BLaER1 treated with 17β-estradiol and CSF1 and Interleukin-3, amounts not matched to agents 10 nM and 100 nM (cell line): ENCODE data around the gene SLC39A1.

Experiments
- H3K27ac ChIP-seq, 11 experiments: shearing (Covaris generic); formaldehyde crosslinking; 2 replicates each; pipeline ENCODE4 v1.8.1; 2022
- H3K27me3 ChIP-seq, 11 experiments: shearing (Covaris generic); formaldehyde crosslinking; 2 replicates each; pipeline ENCODE4 v1.8.1; 2022
- H3K36me3 ChIP-seq, 11 experiments: shearing (Covaris generic); formaldehyde crosslinking; 2 replicates each; pipeline ENCODE4 v1.8.1; 2022
- H3K4me1 ChIP-seq, 10 experiments: shearing (Covaris generic); formaldehyde crosslinking; 2 replicates each; pipeline ENCODE4 v1.8.1; 2022
- H3K4me2 ChIP-seq, 11 experiments: shearing (Covaris generic); formaldehyde crosslinking; 2 replicates each; pipeline ENCODE4 v1.8.1; 2022
- H3K4me3 ChIP-seq, 10 experiments: shearing (Covaris generic); formaldehyde crosslinking; 2 replicates each; pipeline ENCODE4 v1.8.1; 2022
- H3K9ac ChIP-seq, 11 experiments: shearing (Covaris generic); formaldehyde crosslinking; 2 replicates each; pipeline ENCODE4 v1.8.1; 2022
- H3K9me3 ChIP-seq, 11 experiments: shearing (Covaris generic); formaldehyde crosslinking; replicated peaks in 1 of 11; 2 replicates each; pipeline ENCODE4 v1.8.1; 2022
- H4K20me1 ChIP-seq, 11 experiments: shearing (Covaris generic); formaldehyde crosslinking; 2 replicates each; pipeline ENCODE4 v1.8.1; 2022
- Cebpa-rat ChIP-seq, 11 experiments: shearing (Covaris generic); IDR thresholded peaks; 2 replicates each; pipeline ENCODE4 v1.8.1; 2022

The SLC39A1 gene

DNA sequence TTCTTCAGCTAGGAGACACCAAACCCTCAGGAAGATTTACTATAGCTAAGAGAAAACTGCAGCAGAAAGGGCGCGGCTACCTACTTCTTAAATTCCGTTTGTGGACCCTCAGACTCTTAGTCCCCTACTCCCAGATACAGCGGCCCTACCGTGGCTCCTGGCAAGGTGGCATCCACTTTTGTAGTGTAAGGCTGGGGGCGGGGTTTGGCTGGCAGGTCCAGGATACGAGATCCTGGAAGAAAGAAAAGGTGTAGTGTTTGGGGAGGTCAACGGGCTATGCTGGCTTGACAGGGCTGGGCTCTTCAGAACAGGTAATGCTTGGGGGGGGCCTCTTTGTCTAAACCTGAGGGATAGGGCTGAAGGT lies 4.6 kb upstream of the SLC39A1 start:
- Histone ChIP-seq H4K20me1 (no peaks in the 10 kb centered on the region), H3K9ac (peak overlapping the region; percentile 72 to 95 (median 88); a peak in 21 of 22 replicates), H3K36me3 (peaks cover 0 to 11% (median 6%) of the 10 kb centered on the region in 11 experiments; a peak in 16 of 22 replicates), H3K9me3 (no peaks in the 10 kb centered on the region), H3K4me1 (peaks cover 59 to 81% (median 74%) of the 10 kb centered on the region in 10 experiments), H3K27ac (peak overlapping the region; percentile 1 to 97 (median 92); a peak in 19 of 22 replicates), H3K4me2 (peak overlapping the region; percentile 94 to 100 (median 99)), H3K4me3 (peak overlapping the region; percentile 59 to 81 (median 72)), H3K27me3 (no peaks in the 10 kb centered on the region)
- TF ChIP-seq Cebpa-rat (IDR thresholded peaks at IDR 0.05): no peak

DNA sequence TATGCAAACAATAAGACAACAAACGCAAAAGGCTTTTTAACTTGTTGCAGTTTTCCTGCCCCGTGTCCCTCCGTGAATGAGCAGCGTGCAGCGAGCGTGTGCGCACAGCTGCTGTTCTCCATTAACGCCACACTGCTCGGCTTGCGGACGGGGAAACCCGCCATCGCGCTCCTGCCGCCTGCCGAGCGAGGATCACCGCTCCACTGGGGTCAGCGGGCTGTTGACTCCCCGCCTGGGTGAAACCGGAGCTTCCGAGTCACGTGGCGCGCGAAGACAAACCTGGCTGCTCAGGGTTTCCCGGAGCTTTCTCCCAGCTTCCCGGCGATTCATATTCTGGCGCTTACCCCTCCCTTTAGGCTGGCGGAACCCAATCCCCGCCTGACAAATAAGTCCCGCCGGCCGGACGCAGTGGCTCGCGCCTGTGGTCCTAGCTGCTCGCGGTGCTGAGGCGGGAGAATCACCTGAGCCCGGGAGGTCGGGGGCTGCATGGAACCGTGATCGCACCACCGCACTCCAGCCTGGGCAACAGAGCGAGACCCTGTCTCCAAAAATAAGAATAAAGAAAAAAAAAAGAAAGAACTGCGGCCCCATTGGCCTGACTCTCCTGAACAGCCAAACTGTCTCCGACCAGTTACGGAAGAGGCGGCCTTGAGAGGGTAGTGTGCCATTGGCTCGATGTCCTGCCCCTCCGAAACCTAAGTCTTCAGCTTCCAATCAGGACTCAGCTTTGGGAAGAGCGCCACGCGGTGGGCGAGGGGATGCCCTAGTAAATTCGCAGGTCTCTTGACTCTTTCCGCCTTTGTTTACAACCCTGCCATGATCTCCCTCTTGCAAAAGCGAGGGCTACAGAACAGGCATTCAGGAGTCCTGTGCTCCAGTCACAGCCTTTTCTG lies 4.0 kb upstream of the SLC39A1 start, which contains the start of gene CREB3L4:
Gene CREB3L4 (plus strand): TSS at position 796 of the 893 bp plus-strand sequence. CDS start 624 bp downstream, outside the sequence.
- Histone ChIP-seq H3K36me3 (peaks cover 0 to 4% (median 0%) of the 10 kb centered on the region in 11 experiments; a peak in 3 of 22 replicates), H3K9ac (peak within 1 kb of the TSS; percentile 76 to 95 (median 88)), H3K9me3 (no peaks in the 10 kb centered on the region), H3K27ac (peak within 1 kb of the TSS; percentile 44 to 97 (median 92); a peak in 21 of 22 replicates), H3K4me1 (peaks cover 54 to 81% (median 73%) of the 10 kb centered on the region in 10 experiments), H3K4me3 (peak within 1 kb of the TSS; percentile 59 to 81 (median 72)), H3K4me2 (peak within 1 kb of the TSS; percentile 94 to 100 (median 99)), H3K27me3 (no peaks in the 10 kb centered on the region), H4K20me1 (0 out of 22 replicates have a peak, but pooled peaks cover 0 to 1% (median 0%) of the 10 kb centered on the region in 11 experiments)
- no peak for TF ChIP-seq Cebpa-rat (IDR thresholded peaks at IDR 0.05)

DNA sequence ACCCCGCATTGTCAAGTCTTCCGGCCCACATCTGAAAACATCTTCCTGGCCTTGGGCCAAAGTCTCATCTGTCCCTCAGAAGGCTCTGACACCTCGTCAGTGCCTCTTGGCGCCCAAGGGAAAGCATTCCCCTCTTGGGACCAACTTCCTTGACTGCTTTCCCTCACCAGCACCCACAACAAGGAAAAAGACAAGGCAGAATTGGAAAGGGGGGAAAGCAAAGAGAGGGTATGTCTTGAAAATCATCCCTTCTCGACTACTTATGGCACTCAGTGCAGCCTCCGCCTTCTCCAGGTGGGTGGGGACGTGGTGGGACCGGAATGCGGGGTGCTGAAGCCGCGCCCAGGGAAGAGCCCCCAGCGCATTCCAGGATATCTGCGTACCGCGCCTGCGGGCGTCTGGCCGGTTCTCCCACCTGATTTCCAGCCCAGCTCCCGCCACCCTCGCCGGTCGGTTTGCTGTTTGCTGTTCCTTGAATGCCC lies 554 bp upstream of the SLC39A1 start:
- peak overlapping the region; percentile 72 to 93 (median 91) for H3K27ac ChIP-seq
- TF ChIP-seq Cebpa-rat (IDR thresholded peaks at IDR 0.05): no peak

DNA sequence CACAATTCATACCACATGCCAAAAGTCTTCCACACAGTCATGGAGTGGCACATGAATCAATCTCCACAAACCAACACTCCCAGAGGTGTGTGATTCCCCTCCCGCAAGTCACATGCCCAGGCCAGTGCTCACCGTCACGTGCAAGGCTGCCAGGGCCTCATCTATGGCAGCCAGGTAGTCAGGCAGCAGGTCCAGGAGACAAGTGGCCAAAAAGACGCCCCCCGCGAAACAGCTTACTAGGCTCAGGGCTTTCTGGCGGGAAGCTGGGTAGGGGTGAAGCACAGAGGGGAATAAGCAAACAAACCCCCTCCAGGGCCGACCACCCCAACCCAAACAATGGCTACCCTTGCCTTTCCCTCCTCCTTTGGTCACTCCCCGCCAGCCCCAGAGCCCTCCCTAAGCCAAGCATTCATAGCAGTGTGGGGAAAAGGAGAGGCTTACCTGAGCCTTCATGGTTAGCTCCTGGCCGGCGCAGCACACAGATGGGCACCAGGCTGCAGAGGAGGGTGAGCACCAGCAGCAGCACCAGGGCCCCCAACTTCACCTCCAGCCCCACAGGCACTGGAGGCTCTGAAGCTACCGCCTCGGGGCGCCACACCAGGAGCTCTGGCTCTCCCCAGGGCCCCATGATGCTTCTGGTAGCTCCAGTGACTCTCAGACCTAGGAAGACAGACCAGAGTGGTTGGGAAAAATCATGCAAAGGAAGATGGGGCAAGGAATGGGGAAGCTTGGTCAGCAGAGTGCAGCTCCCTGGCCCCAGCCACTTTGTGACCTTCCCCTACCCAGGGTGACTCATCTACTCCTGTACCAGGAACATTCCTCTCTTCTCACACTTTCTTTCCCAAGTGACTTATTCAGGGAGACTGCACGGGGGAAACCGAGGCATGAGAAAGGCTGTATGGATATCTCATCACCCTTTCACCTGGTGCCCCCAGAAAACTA lies 978 bp downstream of the SLC39A1 start:
- H3K4me3 ChIP-seq: peak overlapping the region; percentile 64 to 85 (median 71)
- H3K36me3 ChIP-seq: peaks cover 13 to 26% (median 17%) of the 10 kb centered on the region in 11 experiments; a peak in 21 of 22 replicates
- peak overlapping the region; percentile 90 to 100 (median 99) for H3K4me2 ChIP-seq
- no peaks in the 10 kb centered on the region for H3K9me3 ChIP-seq
- no peaks in the 10 kb centered on the region for H3K27me3 ChIP-seq
- H4K20me1 ChIP-seq: peaks cover 2 to 20% (median 5%) of the 10 kb centered on the region in 11 experiments; a peak in 14 of 22 replicates
- peaks cover 59 to 76% (median 72%) of the 10 kb centered on the region in 10 experiments for H3K4me1 ChIP-seq
- no peak for TF ChIP-seq Cebpa-rat (IDR thresholded peaks at IDR 0.05)
- H3K9ac ChIP-seq: peak overlapping the region; percentile 81 to 96 (median 87)
- H3K27ac ChIP-seq: peak overlapping the region; percentile 72 to 93 (median 91)

More for the DNA sequence above, 554 bp upstream of the SLC39A1 start:
- H3K9me3 ChIP-seq: no peaks in the 10 kb centered on the region
- peaks cover 13 to 26% (median 17%) of the 10 kb centered on the region in 11 experiments; a peak in 21 of 22 replicates for H3K36me3 ChIP-seq
- H3K4me3 ChIP-seq: peak overlapping the region; percentile 64 to 85 (median 71)
- peak overlapping the region; percentile 81 to 96 (median 87) for H3K9ac ChIP-seq
- peak overlapping the region; percentile 90 to 100 (median 99) for H3K4me2 ChIP-seq
- H3K4me1 ChIP-seq: peaks cover 68 to 84% (median 76%) of the 10 kb centered on the region in 10 experiments
- H3K27me3 ChIP-seq: no peaks in the 10 kb centered on the region
- peaks cover 0 to 17% (median 0%) of the 10 kb centered on the region in 11 experiments; a peak in 2 of 22 replicates for H4K20me1 ChIP-seq

DNA sequence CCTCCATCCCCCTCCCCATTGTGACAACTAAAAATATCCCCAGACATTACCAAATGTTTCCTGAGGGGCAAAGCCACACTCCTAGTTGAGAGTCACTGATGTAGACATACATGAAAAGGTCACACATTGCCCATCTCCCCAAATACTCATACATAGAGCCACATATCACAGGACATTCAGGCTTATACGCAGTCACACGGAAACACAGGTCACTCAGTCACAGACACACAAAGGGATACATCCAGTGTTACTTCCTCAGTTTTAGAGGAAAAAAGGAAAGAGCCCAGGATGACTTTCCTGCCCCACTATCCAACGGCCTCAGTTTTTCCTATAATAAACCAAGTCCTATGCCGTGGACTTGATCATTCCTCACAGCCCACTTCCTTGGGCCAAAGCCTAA lies 1.9 kb downstream of the SLC39A1 start:
- Histone ChIP-seq H3K9me3 (no peaks in the 10 kb centered on the region), H3K9ac (peak overlapping the region; percentile 81 to 96 (median 87)), H3K36me3 (peaks cover 13 to 26% (median 17%) of the 10 kb centered on the region in 11 experiments; a peak in 21 of 22 replicates), H4K20me1 (peaks cover 11 to 30% (median 14%) of the 10 kb centered on the region in 11 experiments; a peak in 21 of 22 replicates), H3K27ac (peak overlapping the region; percentile 20 to 93 (median 91); a peak in 20 of 22 replicates), H3K4me3 (peak overlapping the region; percentile 64 to 85 (median 71)), H3K4me1 (peaks cover 67 to 83% (median 81%) of the 10 kb centered on the region in 10 experiments), H3K27me3 (no peaks in the 10 kb centered on the region), H3K4me2 (peak overlapping the region; percentile 90 to 100 (median 99))
- TF ChIP-seq Cebpa-rat (IDR thresholded peaks at IDR 0.05): no peak

DNA sequence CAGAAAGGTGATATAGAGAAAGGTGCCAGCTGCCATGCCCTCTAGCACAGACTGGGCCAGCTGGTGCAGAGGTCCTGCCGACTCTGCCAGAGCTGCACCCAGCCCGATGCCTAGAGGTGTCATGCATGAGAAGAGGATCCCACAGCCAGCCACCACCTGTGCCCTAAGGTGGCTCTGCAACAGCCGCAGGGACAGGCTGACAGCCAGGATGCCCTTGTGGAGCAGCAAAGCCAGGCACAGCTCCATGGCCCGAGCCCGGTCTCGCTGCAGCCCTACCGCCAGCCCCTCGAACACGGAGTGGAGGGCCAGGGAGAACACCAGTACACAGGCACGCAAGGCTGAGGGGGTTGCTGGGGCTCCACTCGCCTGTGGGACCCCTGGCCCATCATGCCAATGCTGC lies 3.1 kb downstream of the SLC39A1 start:
- TF ChIP-seq Cebpa-rat (IDR thresholded peaks at IDR 0.05): no peak

DNA sequence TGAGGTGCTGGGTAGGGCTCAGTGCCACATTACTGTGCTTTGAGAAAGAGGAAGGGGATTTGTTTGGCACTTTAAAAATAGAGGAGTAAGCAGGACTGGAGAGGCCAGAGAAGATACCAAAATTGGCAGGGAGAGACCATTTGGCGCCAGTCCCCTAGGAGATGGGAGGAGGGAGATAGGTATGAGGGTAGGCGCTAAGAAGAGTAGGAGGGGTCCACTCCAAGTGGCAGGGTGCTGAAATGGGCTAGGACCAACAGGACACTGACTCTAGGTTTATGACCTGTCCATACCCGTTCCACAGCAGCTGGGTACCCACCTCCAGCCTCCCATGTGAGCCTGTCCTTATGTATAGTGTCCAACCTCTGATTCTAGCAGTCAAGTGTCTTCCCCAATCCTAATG lies 3.9 kb downstream of the SLC39A1 start:
- H3K4me2 ChIP-seq: peak overlapping the region; percentile 90 to 100 (median 99)
- peak overlapping the region; percentile 9 to 93 (median 91); a peak in 21 of 22 replicates for H3K27ac ChIP-seq
- H3K4me1 ChIP-seq: peaks cover 68 to 83% (median 80%) of the 10 kb centered on the region in 10 experiments
- H3K9me3 ChIP-seq: no peaks in the 10 kb centered on the region
- H4K20me1 ChIP-seq: peaks cover 31 to 49% (median 34%) of the 10 kb centered on the region in 11 experiments
- no peak for TF ChIP-seq Cebpa-rat (IDR thresholded peaks at IDR 0.05)
- H3K9ac ChIP-seq: peak overlapping the region; percentile 12 to 97 (median 93); a peak in 18 of 22 replicates
- H3K36me3 ChIP-seq: peaks cover 19 to 33% (median 23%) of the 10 kb centered on the region in 11 experiments
- H3K27me3 ChIP-seq: no peaks in the 10 kb centered on the region
- H3K4me3 ChIP-seq: peak overlapping the region in 6 of 10 experiments; percentile 13 to 99 (median 84); a peak in 8 of 20 replicates

More for the DNA sequence above, 3.1 kb downstream of the SLC39A1 start:
- peak overlapping the region in 6 of 10 experiments; percentile 13 to 96 (median 78); a peak in 8 of 20 replicates for H3K4me3 ChIP-seq
- H3K9me3 ChIP-seq: no peaks in the 10 kb centered on the region
- H3K9ac ChIP-seq: peak overlapping the region; percentile 45 to 97 (median 92); a peak in 18 of 22 replicates
- H3K36me3 ChIP-seq: peaks cover 13 to 26% (median 17%) of the 10 kb centered on the region in 11 experiments; a peak in 21 of 22 replicates
- peak overlapping the region; percentile 90 to 100 (median 99) for H3K4me2 ChIP-seq
- H3K27ac ChIP-seq: peak overlapping the region; percentile 9 to 93 (median 91); a peak in 18 of 22 replicates
- peaks cover 68 to 83% (median 81%) of the 10 kb centered on the region in 10 experiments for H3K4me1 ChIP-seq
- H3K27me3 ChIP-seq: no peaks in the 10 kb centered on the region
- peaks cover 23 to 42% (median 26%) of the 10 kb centered on the region in 11 experiments for H4K20me1 ChIP-seq
